H9 (cell line): ENCODE data around the gene SETSIP. TPM values are rescaled to one million over a fixed set of nuclear protein-coding genes. Genes with fewer than 3 reads are reported as not detected.

ENCODE experiments used
- DNase-seq: peaks from one replicate; pipeline ENCODE4 v3.0.0-alpha.2; 2017
- H2AFZ ChIP-seq: one replicate; pipeline ENCODE4 v1.6.1; 2013; ENCODE audit warnings: mild to moderate bottlenecking, low read length, control low read depth, moderate library complexity
- H2AK5ac ChIP-seq: 2 replicates; pipeline ENCODE4 v1.6.1; 2013; ENCODE audit warnings: low read length, control low read depth, mixed read lengths; ENCODE audit not compliant: insufficient read length
- H2BK120ac ChIP-seq: one replicate; pipeline ENCODE4 v1.6.1; 2013; ENCODE audit warnings: low read depth, mild to moderate bottlenecking, low read length, control low read depth, inconsistent platforms; ENCODE audit not compliant: poor library complexity, severe bottlenecking
- H2BK12ac ChIP-seq: 2 replicates; pipeline ENCODE4 v1.6.1; 2013; ENCODE audit warnings: low read length, control low read depth, mixed read lengths, low read depth; ENCODE audit not compliant: insufficient read length
- H2BK15ac ChIP-seq: 2 replicates; pipeline ENCODE4 v1.6.1; 2013; ENCODE audit warnings: low read depth, low read length, control low read depth
- H2BK20ac ChIP-seq: one replicate; pipeline ENCODE4 v1.6.1; 2013; ENCODE audit warnings: low read depth, mild to moderate bottlenecking, low read length, control low read depth, inconsistent platforms; ENCODE audit not compliant: poor library complexity, severe bottlenecking
- H2BK5ac ChIP-seq: 2 replicates; pipeline ENCODE4 v1.6.1; 2013; ENCODE audit warnings: low read length, control low read depth, mixed read lengths; ENCODE audit not compliant: insufficient read length
- H3K14ac ChIP-seq: 2 replicates; pipeline ENCODE4 v1.6.1; 2013; ENCODE audit warnings: low read length, control low read depth; ENCODE audit not compliant: insufficient read depth
- H3K18ac ChIP-seq: 2 replicates; pipeline ENCODE4 v1.6.1; 2013; ENCODE audit warnings: low read depth, mild to moderate bottlenecking, mixed read lengths, low read length, control low read depth; ENCODE audit not compliant: insufficient read length
- H3K23ac ChIP-seq: 2 replicates; pipeline ENCODE4 v1.6.1; 2013; ENCODE audit warnings: low read length, control low read depth, mixed read lengths, low read depth; ENCODE audit not compliant: insufficient read length
- H3K23me2 ChIP-seq: 2 replicates; pipeline ENCODE4 v1.6.1; 2013; ENCODE audit warnings: low read depth, mild to moderate bottlenecking, mixed read lengths, low read length, control low read depth; ENCODE audit not compliant: insufficient read length, poor library complexity, severe bottlenecking
- H3K27ac ChIP-seq: 2 replicates; pipeline ENCODE4 v1.5.1; 2013; ENCODE audit warnings: low read length, control low read depth, mixed read lengths, low read depth; ENCODE audit not compliant: insufficient read length
- H3K27me3 ChIP-seq: 2 replicates; pipeline ENCODE4 v1.6.1; 2013; ENCODE audit warnings: low read length, control low read depth, inconsistent platforms; ENCODE audit not compliant: insufficient read depth
- H3K4ac ChIP-seq: 2 replicates; pipeline ENCODE4 v1.6.1; 2013; ENCODE audit warnings: low read depth, mild to moderate bottlenecking, control low read depth, inconsistent platforms, low read length, moderate library complexity
- H3K4me1 ChIP-seq: 2 replicates; pipeline ENCODE4 v1.6.1; 2013; ENCODE audit warnings: low read length, control low read depth, inconsistent platforms; ENCODE audit not compliant: insufficient read depth
- H3K4me2 ChIP-seq: 2 replicates; pipeline ENCODE4 v1.6.1; 2013; ENCODE audit warnings: low read length, control low read depth, mixed read lengths; ENCODE audit not compliant: insufficient read length, insufficient read depth
- H3K56ac ChIP-seq: 2 replicates; pipeline ENCODE4 v1.6.1; 2013; ENCODE audit warnings: low read depth, mild to moderate bottlenecking, mixed read lengths, low read length, control low read depth; ENCODE audit not compliant: insufficient read length
- H3K79me1 ChIP-seq: 2 replicates; pipeline ENCODE4 v1.6.1; 2013; ENCODE audit warnings: low read depth, mild to moderate bottlenecking, moderate library complexity, low read length, control low read depth, inconsistent platforms; ENCODE audit not compliant: insufficient read depth, poor library complexity, severe bottlenecking
- H3K79me2 ChIP-seq: 2 replicates; pipeline ENCODE4 v1.6.1; 2013; ENCODE audit warnings: low read length, control low read depth, inconsistent platforms; ENCODE audit not compliant: insufficient read depth
- H3K9ac ChIP-seq: 2 replicates; pipeline ENCODE4 v1.6.1; 2013; ENCODE audit warnings: low read length, control low read depth, mixed read lengths; ENCODE audit not compliant: insufficient read length; ENCODE audit errors: extremely low read depth
- H3K9me3 ChIP-seq: one replicate; pipeline ENCODE4 v1.6.1; 2013; ENCODE audit warnings: low read depth, low read length, inconsistent platforms; ENCODE audit not compliant: control insufficient read depth
- H3T11ph ChIP-seq: one replicate; pipeline ENCODE4 v1.6.1; 2013; ENCODE audit warnings: mild to moderate bottlenecking, low read length, control low read depth, inconsistent platforms
- H4K20me1 ChIP-seq: one replicate; pipeline ENCODE4 v1.6.1; 2013; ENCODE audit not compliant: control insufficient read depth, insufficient read length, insufficient read depth
- H4K5ac ChIP-seq: 2 replicates; pipeline ENCODE4 v1.6.1; 2013; ENCODE audit warnings: low read depth, mild to moderate bottlenecking, mixed read lengths, low read length, control low read depth; ENCODE audit not compliant: insufficient read length
- H4K8ac ChIP-seq: replicated peaks from 2 replicates; pipeline ENCODE4 v1.6.1; 2013; ENCODE audit warnings: low read length, control low read depth, mixed read lengths, low read depth; ENCODE audit not compliant: insufficient read length
- H4K91ac ChIP-seq: 2 replicates; pipeline ENCODE4 v1.6.1; 2013; ENCODE audit warnings: low read depth, mild to moderate bottlenecking, moderate library complexity, mixed read lengths, low read length, control low read depth; ENCODE audit not compliant: insufficient read length
- H3K27ac Mint-ChIP-seq, 3 experiments: 2 replicates in 2 of 3; 3 replicates in 1 of 3; pipeline ENCODE4 v1.8.0; 2020 to 2021; ENCODE audit warnings: mixed read lengths in 3 of 3, mild to moderate bottlenecking in 1 of 3, moderate library complexity in 1 of 3
- H3K27me3 Mint-ChIP-seq: 2 replicates; pipeline ENCODE4 v1.8.0; 2021; ENCODE audit warnings: low read depth, mild to moderate bottlenecking, moderate library complexity, mixed read lengths
- H3K36me3 Mint-ChIP-seq, 3 experiments: 2 replicates in 2 of 3; 3 replicates in 1 of 3; pipeline ENCODE4 v1.8.0; 2020 to 2021; ENCODE audit warnings: low read depth in 3 of 3, mixed read lengths in 3 of 3; ENCODE audit not compliant: insufficient read depth in 1 of 3
- H3K4me1 Mint-ChIP-seq, 2 experiments: 2 replicates each; pipeline ENCODE4 v1.8.0; 2020; ENCODE audit warnings: mixed read lengths in 2 of 2
- H3K4me3 Mint-ChIP-seq, 2 experiments: 2 replicates in 1 of 2; 3 replicates in 1 of 2; pipeline ENCODE4 v1.8.0; 2020 to 2021; ENCODE audit warnings: mild to moderate bottlenecking in 2 of 2, mixed read lengths in 2 of 2, moderate library complexity in 1 of 2
- H3K9me3 Mint-ChIP-seq, 2 experiments: 2 replicates in 1 of 2; 3 replicates in 1 of 2; pipeline ENCODE4 v1.8.0; 2020; ENCODE audit warnings: mild to moderate bottlenecking in 2 of 2, mixed read lengths in 2 of 2, moderate library complexity in 1 of 2
- CTCF ChIP-seq: fragments of 200-600 bp; sonication (generic); conservative IDR thresholded peaks from 3 replicates; pipeline ENCODE4 v1.8.0; 2021; ENCODE audit warnings: antibody characterized with exemption, mild to moderate bottlenecking
- WGBS: extraction: QIAGEN DNeasy Blood & Tissue Kit; methylation state at CpG from one replicate; pipeline ENCODE4 v1.1.7; 2013; ENCODE audit warnings: missing lambda C conversion rate, low lambda C conversion rate, mixed read lengths; ENCODE audit not compliant: insufficient read length; ENCODE audit errors: extremely low coverage; 5-methylcytosine and 5-hydroxymethylcytosine counted together
- total RNA-seq: library from RNA; stranded (reverse); gene quantifications from 2 replicates; pipeline ENCODE4 v1.2.1, GENCODE V29; 2021

SETSIP gene
- total RNA-seq, 1 experiment from 2014 or later, result 0.35 TPM

DNA sequence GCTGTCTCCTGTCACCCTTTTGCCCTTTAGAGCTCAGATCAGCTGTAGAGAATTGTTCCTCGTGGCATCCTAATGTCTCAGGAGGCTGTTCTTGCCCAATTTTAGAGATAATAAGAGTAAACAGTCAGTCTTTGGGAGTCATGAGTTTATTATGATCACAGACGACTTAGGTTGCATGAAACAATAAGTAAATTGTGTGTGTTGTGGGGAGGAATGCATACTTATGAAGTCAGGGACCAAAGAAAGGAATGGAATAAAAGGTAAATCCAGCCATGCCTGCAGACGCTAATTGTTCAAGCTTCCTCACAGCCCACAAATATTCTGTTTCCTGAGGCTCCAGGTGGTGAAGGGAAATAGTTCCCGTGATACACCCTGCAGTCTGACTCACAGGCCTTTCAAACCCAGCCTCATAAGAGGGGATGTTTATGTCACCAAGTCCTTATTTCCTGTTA, 44.5 kb downstream of the SETSIP start:
- H3K9ac ChIP-seq, result no peak overlapping the region
- no peak overlapping the region for H3T11ph ChIP-seq
- no peak overlapping the region for H3K23ac ChIP-seq
- no peak overlapping the region for H4K8ac ChIP-seq
- Mint-ChIP-seq H3K27ac (no peak overlapping the region; a peak in 1 of 7 replicates), H3K4me3 (peak overlapping the region; percentile 70 to 86), H3K4me1 (peaks cover 12 to 14% of the 10 kb centered on the region in 2 experiments), H3K9me3 (peaks cover 11 to 12% of the 10 kb centered on the region in 2 experiments; a peak in 4 of 5 replicates), H3K27me3 (peaks cover 18% of the 10 kb centered on the region), H3K36me3 (peaks cover 6 to 14% (median 11%) of the 10 kb centered on the region in 3 experiments; a peak in 6 of 7 replicates)
- H3K79me2 ChIP-seq, result no peaks in the 10 kb centered on the region
- no peak overlapping the region for H2BK5ac ChIP-seq
- peak overlapping the region; percentile 70 for H2AFZ ChIP-seq
- H2AK5ac ChIP-seq, result no peak overlapping the region
- H3K4me2 ChIP-seq, result peak overlapping the region; percentile 61
- H2BK12ac ChIP-seq, result no peak overlapping the region
- TF ChIP-seq CTCF, result no peak
- no peaks in the 10 kb centered on the region for H3K9me3 ChIP-seq
- H3K79me1 ChIP-seq, result no peaks in the 10 kb centered on the region
- H4K20me1 ChIP-seq, result no peaks in the 10 kb centered on the region
- H3K4me1 ChIP-seq, result no peaks in the 10 kb centered on the region; the same call in 1 of the 2 replicates
- H3K56ac ChIP-seq, result no peak overlapping the region
- no peak overlapping the region for H3K27ac ChIP-seq
- peaks cover 11% of the 10 kb centered on the region for H3K23me2 ChIP-seq
- no peak overlapping the region for H3K4ac ChIP-seq
- H4K5ac ChIP-seq, result no peak overlapping the region
- H3K18ac ChIP-seq, result no peak overlapping the region
- no peak overlapping the region for H2BK120ac ChIP-seq
- H2BK20ac ChIP-seq, result no peak overlapping the region
- H2BK15ac ChIP-seq, result no peak overlapping the region
- no peak overlapping the region for H4K91ac ChIP-seq
- WGBS, result no CpG with 5 or more reads among the region's 4 CpGs
- no peaks in the 10 kb centered on the region; the same call in 1 of the 2 replicates for H3K27me3 ChIP-seq
- no peak overlapping the region for H3K14ac ChIP-seq
- DNase-seq, result no peak
